ENCODE measurements around the gene HMCN1.

Gene HMCN1

GRCh38 chr1:185850366-185850765 is 116.2 kb downstream of the HMCN1 start:
- H2BK5ac ChIP-seq (ENCODE audit: low read depth, low read length, poor library complexity), result no peak overlapping the region
- H4K91ac ChIP-seq (ENCODE audit: low read depth, low read length), result no peak overlapping the region
- DNase-seq, result peak in 1 of 2 donors; percentile 29
- no peak overlapping the region for H3K4ac ChIP-seq (ENCODE audit: low read depth, low read length)
- H4K12ac ChIP-seq (ENCODE audit: low read depth, low read length), result no peak overlapping the region
- no peak overlapping the region for H3K4me2 ChIP-seq (ENCODE audit: low read length)
- H3K79me1 ChIP-seq (ENCODE audit: low read length), result no peaks in the 10 kb centered on the region
- no peak overlapping the region for H2AFZ ChIP-seq (ENCODE audit: insufficient read depth, low read length, poor library complexity)
- H2BK120ac ChIP-seq (ENCODE audit: insufficient read depth, low read length, poor library complexity), result no peak overlapping the region
- no peaks in the 10 kb centered on the region for H3K9me3 ChIP-seq (ENCODE audit: insufficient read depth, low read depth, low read length)
- no peak overlapping the region for H3K23ac ChIP-seq (ENCODE audit: low read length)
- no peak overlapping the region for H3K9ac ChIP-seq (ENCODE audit: low read length)
- no peaks in the 10 kb centered on the region for H3K36me3 ChIP-seq (ENCODE audit: control insufficient read depth in 1 of 2, insufficient read depth in 2 of 2, low read length in 2 of 2)
- WGBS (ENCODE audit: extremely low coverage, insufficient coverage, insufficient read length), result no CpG with 5 or more reads among the region's 1 CpG
- H3K27ac ChIP-seq (ENCODE audit: low read depth, low read length), result no peak overlapping the region
- H3K27me3 ChIP-seq (ENCODE audit: insufficient read depth, low read length), result no peaks in the 10 kb centered on the region
- H2BK12ac ChIP-seq (ENCODE audit: low read length), result no peak overlapping the region
- no peak overlapping the region for H3K14ac ChIP-seq (ENCODE audit: low read length)
- H4K8ac ChIP-seq (ENCODE audit: low read depth, low read length), result no peak overlapping the region
- no peak overlapping the region for H3K4me3 ChIP-seq (ENCODE audit: low read depth, low read length)
- no peaks in the 10 kb centered on the region for H3K79me2 ChIP-seq (ENCODE audit: control insufficient read depth, insufficient read depth, low read length, poor library complexity)
- no peak overlapping the region for H3K18ac ChIP-seq (ENCODE audit: low read length)
- H3K4me1 ChIP-seq (ENCODE audit: control insufficient read depth in 1 of 2, insufficient read depth in 2 of 2, low read length in 2 of 2), result no peaks in the 10 kb centered on the region
- no peak overlapping the region for H2AK5ac ChIP-seq (ENCODE audit: low read length)

DNA sequence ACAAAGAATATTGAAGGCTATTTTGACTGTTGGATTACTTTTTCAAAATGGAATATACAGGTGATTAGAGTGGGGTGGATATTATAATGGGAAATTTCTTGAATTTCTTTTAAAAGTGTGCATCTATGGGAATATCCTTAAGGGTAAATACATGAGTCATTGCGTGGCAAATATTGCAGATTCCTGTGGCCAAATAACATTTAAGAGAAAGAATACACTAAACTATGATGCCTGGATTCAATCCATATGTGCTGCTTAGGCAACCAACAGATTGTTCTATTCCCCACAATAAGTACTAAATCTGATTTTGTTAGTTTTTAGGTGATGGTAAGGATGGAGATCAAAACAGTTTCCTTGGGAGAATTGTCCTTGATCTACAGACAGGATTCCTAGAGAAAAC is 119.5 kb downstream of the HMCN1 start:
- Histone ChIP-seq H3K4me1 (ENCODE audit: control insufficient read depth in 1 of 2, insufficient read depth in 2 of 2, low read length in 2 of 2) (no peaks in the 10 kb centered on the region), H4K8ac (ENCODE audit: low read depth, low read length) (no peak overlapping the region), H3K4ac (ENCODE audit: low read depth, low read length) (no peak overlapping the region), H3K14ac (ENCODE audit: low read length) (no peak overlapping the region), H3K18ac (ENCODE audit: low read length) (no peak overlapping the region), H3K23ac (ENCODE audit: low read length) (no peak overlapping the region), H2AK5ac (ENCODE audit: low read length) (no peak overlapping the region), H4K12ac (ENCODE audit: low read depth, low read length) (no peak overlapping the region), H3K9ac (ENCODE audit: low read length) (no peak overlapping the region), H3K27ac (ENCODE audit: low read depth, low read length) (no peak overlapping the region), H2BK5ac (ENCODE audit: low read depth, low read length, poor library complexity) (no peak overlapping the region), H3K4me3 (ENCODE audit: low read depth, low read length) (no peak overlapping the region), H3K9me3 (ENCODE audit: insufficient read depth, low read depth, low read length) (no peaks in the 10 kb centered on the region), H3K27me3 (ENCODE audit: insufficient read depth, low read length) (no peaks in the 10 kb centered on the region), H2AFZ (ENCODE audit: insufficient read depth, low read length, poor library complexity) (no peak overlapping the region), H3K4me2 (ENCODE audit: low read length) (no peak overlapping the region), H3K36me3 (ENCODE audit: control insufficient read depth in 1 of 2, insufficient read depth in 2 of 2, low read length in 2 of 2) (no peaks in the 10 kb centered on the region), H3K79me1 (ENCODE audit: low read length) (no peaks in the 10 kb centered on the region), H4K91ac (ENCODE audit: low read depth, low read length) (no peak overlapping the region), H2BK120ac (ENCODE audit: insufficient read depth, low read length, poor library complexity) (no peak overlapping the region), H2BK12ac (ENCODE audit: low read length) (no peak overlapping the region), H3K79me2 (ENCODE audit: control insufficient read depth, insufficient read depth, low read length, poor library complexity) (no peaks in the 10 kb centered on the region)
- no CpG with 5 or more reads among the region's 1 CpG for WGBS (ENCODE audit: extremely low coverage, insufficient coverage, insufficient read length)
- DNase-seq, result peak; percentile 2 to 73

DNA sequence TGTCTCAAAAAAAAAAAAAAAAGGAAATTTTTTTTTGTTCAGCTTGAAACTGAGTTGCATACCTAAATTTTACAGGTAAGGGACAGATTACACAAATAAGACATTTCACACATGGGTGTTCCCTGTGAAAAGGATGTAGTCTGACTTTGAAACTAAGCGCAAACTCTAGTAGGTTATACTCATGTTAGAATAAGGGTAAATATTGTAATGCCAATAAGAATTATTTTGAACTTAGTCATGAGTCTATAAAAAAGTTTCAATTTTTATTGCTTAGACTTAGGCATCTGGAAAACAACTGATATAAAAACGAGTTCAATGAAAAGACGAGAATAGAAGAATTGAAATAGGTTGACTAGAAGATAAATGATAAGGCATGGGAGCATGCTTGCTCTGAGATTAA is 122.3 kb downstream of the HMCN1 start:
- H3K14ac ChIP-seq (ENCODE audit: low read length), result no peak overlapping the region
- H4K8ac ChIP-seq (ENCODE audit: low read depth, low read length), result no peak overlapping the region
- H3K9ac ChIP-seq (ENCODE audit: low read length), result no peak overlapping the region
- no peak overlapping the region for H3K4me2 ChIP-seq (ENCODE audit: low read length)
- no peaks in the 10 kb centered on the region for H3K36me3 ChIP-seq (ENCODE audit: control insufficient read depth in 1 of 2, insufficient read depth in 2 of 2, low read length in 2 of 2)
- H3K18ac ChIP-seq (ENCODE audit: low read length), result no peak overlapping the region
- H3K9me3 ChIP-seq (ENCODE audit: insufficient read depth, low read depth, low read length), result no peaks in the 10 kb centered on the region
- no peak overlapping the region for H2BK12ac ChIP-seq (ENCODE audit: low read length)
- H2BK120ac ChIP-seq (ENCODE audit: insufficient read depth, low read length, poor library complexity), result no peak overlapping the region
- H4K12ac ChIP-seq (ENCODE audit: low read depth, low read length), result no peak overlapping the region
- no peak overlapping the region for H2AK5ac ChIP-seq (ENCODE audit: low read length)
- no peaks in the 10 kb centered on the region for H3K4me1 ChIP-seq (ENCODE audit: control insufficient read depth in 1 of 2, insufficient read depth in 2 of 2, low read length in 2 of 2)
- no peaks in the 10 kb centered on the region for H3K79me1 ChIP-seq (ENCODE audit: low read length)
- H3K79me2 ChIP-seq (ENCODE audit: control insufficient read depth, insufficient read depth, low read length, poor library complexity), result no peaks in the 10 kb centered on the region
- DNase-seq, result no peak
- H2BK5ac ChIP-seq (ENCODE audit: low read depth, low read length, poor library complexity), result no peak overlapping the region
- H3K27me3 ChIP-seq (ENCODE audit: insufficient read depth, low read length), result no peaks in the 10 kb centered on the region
- no peak overlapping the region for H3K23ac ChIP-seq (ENCODE audit: low read length)
- no peak overlapping the region for H3K4me3 ChIP-seq (ENCODE audit: low read depth, low read length)
- H3K4ac ChIP-seq (ENCODE audit: low read depth, low read length), result no peak overlapping the region
- no peak overlapping the region for H2AFZ ChIP-seq (ENCODE audit: insufficient read depth, low read length, poor library complexity)
- no peak overlapping the region for H3K27ac ChIP-seq (ENCODE audit: low read depth, low read length)
- WGBS (ENCODE audit: extremely low coverage, insufficient coverage, insufficient read length), result no CpG with 5 or more reads among the region's 3 CpGs
- no peak overlapping the region for H4K91ac ChIP-seq (ENCODE audit: low read depth, low read length)

DNA sequence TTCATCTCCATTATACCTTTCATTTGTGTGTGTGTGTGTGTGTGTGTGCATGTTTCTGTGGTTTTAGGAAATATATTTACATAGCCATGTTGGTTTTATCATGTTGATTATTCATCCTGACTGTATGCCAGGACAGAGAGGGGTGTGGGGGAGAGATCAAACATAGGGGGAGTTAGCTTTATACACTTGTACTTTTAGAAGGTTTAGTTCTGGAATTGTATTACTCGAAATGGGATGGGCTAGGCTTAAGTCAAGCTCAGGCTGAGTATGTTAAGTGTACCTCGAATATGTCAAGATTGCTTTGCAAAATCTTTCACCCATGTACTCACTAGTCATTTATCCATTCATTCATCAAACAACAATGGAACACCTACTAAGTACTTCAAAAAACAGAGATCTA is 123.3 kb downstream of the HMCN1 start:
- no peak overlapping the region for H4K12ac ChIP-seq (ENCODE audit: low read depth, low read length)
- no peaks in the 10 kb centered on the region for H3K9me3 ChIP-seq (ENCODE audit: insufficient read depth, low read depth, low read length)
- H3K23ac ChIP-seq (ENCODE audit: low read length), result no peak overlapping the region
- DNase-seq, result no peak
- H2AK5ac ChIP-seq (ENCODE audit: low read length), result no peak overlapping the region
- no peaks in the 10 kb centered on the region for H3K36me3 ChIP-seq (ENCODE audit: control insufficient read depth in 1 of 2, insufficient read depth in 2 of 2, low read length in 2 of 2)
- no peak overlapping the region for H2BK12ac ChIP-seq (ENCODE audit: low read length)
- no peak overlapping the region for H2AFZ ChIP-seq (ENCODE audit: insufficient read depth, low read length, poor library complexity)
- no peaks in the 10 kb centered on the region for H3K79me2 ChIP-seq (ENCODE audit: control insufficient read depth, insufficient read depth, low read length, poor library complexity)
- H3K27me3 ChIP-seq (ENCODE audit: insufficient read depth, low read length), result no peaks in the 10 kb centered on the region
- H3K4me1 ChIP-seq (ENCODE audit: control insufficient read depth in 1 of 2, insufficient read depth in 2 of 2, low read length in 2 of 2), result no peaks in the 10 kb centered on the region
- no CpG with 5 or more reads among the region's 2 CpGs for WGBS (ENCODE audit: extremely low coverage, insufficient coverage, insufficient read length)
- H3K4ac ChIP-seq (ENCODE audit: low read depth, low read length), result no peak overlapping the region
- H3K27ac ChIP-seq (ENCODE audit: low read depth, low read length), result no peak overlapping the region
- H4K91ac ChIP-seq (ENCODE audit: low read depth, low read length), result no peak overlapping the region
- H3K4me3 ChIP-seq (ENCODE audit: low read depth, low read length), result no peak overlapping the region
- H2BK5ac ChIP-seq (ENCODE audit: low read depth, low read length, poor library complexity), result no peak overlapping the region
- no peaks in the 10 kb centered on the region for H3K79me1 ChIP-seq (ENCODE audit: low read length)
- no peak overlapping the region for H3K18ac ChIP-seq (ENCODE audit: low read length)
- no peak overlapping the region for H4K8ac ChIP-seq (ENCODE audit: low read depth, low read length)
- no peak overlapping the region for H2BK120ac ChIP-seq (ENCODE audit: insufficient read depth, low read length, poor library complexity)
- H3K14ac ChIP-seq (ENCODE audit: low read length), result no peak overlapping the region
- H3K9ac ChIP-seq (ENCODE audit: low read length), result no peak overlapping the region
- no peak overlapping the region for H3K4me2 ChIP-seq (ENCODE audit: low read length)

All from trophoblast cell (in vitro differentiated cells and primary cell).